Urothelium cell line (cell line): ENCODE data around the gene RAPH1.

Source experiments
- DNase-seq: peaks from one replicate; pipeline ENCODE4 v3.0.0; 2011; ENCODE audit warnings: low spot score, mixed read lengths
- FAIRE-seq: peaks from 2 replicates; lab custom pipeline; 2011; peaks lifted over from hg19 to GRCh38; lab: Jason Lieb, UNC

The RAPH1 gene

DNA sequence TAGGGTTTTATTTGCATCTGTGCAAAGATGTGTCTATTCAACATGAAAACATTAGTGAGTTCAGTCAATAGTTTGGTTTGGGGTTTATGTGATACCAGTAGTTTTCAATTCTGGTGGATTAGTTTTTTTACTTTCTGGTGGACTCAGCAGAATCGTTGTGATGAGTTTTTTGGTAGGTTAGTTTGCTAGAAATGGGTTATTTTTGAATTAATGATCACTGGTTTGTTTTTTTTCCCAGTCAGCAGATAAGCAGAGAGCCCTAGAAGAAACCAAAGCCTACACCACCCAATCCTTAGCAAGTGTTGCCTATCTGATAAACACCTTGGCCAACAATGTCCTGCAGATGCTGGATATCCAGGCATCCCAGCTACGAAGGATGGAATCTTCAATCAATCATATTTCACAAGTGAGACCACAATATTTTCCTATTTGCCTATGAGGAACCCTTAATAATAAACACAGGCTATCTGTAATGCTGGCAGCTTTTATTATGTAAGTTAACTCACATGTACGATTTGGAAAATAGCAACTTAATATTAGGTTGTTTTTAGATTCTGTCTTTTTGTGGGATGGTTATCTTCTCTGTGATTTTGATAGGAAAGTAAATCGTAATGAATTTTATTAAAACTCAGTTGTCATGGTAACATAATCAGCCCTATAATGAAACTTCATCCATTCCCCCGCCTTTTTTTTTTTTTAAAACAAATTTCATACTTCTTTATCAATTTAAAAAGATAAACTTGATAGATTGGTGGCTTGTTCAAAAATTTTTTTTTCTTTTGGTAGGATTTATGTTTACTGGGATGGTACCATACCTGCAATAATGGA is 168.2 kb downstream of the RAPH1 start:
- FAIRE-seq, result no peak
- no peak for DNase-seq

DNA sequence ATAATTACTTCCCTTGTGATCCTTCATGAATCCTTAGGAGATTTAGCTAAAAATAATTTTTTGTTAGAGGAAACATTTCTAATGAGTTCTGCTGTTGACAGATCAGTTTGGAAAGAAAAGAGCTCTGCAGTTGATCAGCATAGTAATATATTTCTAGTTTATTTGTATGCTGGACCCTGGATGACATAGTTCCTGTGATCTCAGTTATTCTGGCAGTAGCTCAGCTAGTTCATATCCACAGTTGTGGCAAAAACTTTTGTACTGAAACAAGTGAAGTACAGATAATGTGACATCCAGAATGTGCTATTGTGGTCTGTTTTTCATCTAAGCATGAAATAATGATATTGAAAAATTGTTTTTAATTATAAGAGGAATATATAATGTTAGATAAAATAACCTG is 173.2 kb downstream of the RAPH1 start:
- FAIRE-seq, result no peak
- no peak for DNase-seq

DNA sequence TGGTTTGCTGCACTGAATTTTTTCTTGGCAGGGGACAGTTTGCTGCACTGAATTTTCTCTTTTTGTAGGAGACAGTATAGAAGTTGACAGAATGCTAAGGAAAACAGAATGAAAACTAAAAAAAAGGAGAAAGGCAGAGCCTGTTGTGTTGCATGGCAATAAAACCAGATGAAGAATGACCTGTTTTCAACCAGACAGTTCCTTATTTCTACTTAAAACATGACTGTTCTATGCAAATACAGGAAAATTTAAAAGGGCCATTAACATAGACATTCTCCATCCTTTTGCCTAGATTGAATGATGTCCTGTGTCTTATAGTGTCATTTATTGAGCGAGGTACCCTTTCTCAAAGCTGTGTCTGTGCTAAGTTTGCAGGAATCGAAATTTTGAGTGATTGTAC is 173.6 kb downstream of the RAPH1 start:
- DNase-seq, result no peak
- FAIRE-seq, result no peak

DNA sequence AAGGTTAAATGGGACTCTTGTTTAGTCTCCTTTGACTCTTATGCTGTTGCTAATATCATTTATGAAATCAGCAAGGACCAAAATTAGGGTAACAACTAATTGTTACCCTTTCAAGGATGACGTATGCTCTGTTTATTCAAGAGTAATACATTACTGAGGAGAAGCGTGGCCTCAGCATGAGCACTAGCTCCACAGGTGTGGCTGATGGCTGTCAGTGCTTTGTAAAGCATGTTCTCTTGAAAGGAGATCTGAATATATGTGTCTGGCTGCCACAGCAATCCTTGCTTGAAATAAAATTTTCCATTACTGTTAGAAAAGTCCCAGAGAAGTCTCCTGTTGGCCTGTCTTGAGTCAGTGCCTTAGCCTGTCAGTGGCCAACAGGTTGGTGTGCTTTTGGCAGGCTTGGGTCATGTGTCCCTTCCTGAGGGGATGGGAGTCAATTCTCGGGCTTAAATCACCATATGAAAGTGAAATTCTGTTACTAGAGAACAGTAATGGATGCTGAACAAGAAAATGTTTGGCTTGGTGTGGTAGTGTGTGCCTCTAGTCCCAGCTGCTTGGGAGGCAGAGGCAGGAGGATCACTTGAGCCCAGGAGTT is 174.2 kb downstream of the RAPH1 start:
- no peak for DNase-seq
- FAIRE-seq, result no peak

DNA sequence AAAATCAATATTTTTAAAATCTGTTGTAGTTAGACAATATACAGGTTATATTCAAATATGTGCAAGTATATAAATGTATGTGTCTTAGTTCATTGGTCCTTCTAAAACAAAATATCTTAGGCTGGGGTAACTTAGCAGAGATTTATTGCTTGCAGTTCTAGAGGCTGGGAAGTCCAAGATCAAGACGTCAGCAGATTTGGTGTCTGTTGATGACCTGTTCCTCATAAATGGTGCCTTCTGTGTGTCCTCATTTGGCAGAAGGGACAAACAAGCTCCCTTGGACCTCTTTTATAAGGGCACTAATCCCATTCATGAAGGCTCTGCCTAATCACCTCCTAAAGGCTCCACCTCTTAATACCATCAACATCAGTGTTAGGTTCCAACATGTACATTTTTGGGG is 175.7 kb downstream of the RAPH1 start:
- FAIRE-seq, result no peak
- DNase-seq, result no peak

DNA sequence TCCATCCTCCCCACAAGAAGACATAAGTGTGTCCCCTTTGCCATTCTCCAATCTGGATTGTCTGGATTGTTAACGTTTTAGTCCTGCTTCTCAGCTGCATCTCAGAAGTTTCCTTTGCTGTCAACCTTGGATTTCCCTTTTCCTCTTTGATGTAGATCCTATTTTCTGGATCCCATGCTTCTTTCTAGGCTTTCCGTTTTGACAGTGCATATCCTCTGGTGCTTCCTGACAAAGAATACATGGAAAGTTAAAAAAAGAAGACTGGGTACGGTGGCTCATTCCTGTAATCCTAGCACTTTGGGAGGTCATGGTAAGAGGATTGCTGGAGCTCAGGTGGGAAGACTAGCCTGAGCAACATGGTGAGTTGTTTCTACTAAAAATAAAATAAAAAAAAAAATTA is 180.1 kb downstream of the RAPH1 start:
- DNase-seq (no peak), FAIRE-seq (no peak)

DNA sequence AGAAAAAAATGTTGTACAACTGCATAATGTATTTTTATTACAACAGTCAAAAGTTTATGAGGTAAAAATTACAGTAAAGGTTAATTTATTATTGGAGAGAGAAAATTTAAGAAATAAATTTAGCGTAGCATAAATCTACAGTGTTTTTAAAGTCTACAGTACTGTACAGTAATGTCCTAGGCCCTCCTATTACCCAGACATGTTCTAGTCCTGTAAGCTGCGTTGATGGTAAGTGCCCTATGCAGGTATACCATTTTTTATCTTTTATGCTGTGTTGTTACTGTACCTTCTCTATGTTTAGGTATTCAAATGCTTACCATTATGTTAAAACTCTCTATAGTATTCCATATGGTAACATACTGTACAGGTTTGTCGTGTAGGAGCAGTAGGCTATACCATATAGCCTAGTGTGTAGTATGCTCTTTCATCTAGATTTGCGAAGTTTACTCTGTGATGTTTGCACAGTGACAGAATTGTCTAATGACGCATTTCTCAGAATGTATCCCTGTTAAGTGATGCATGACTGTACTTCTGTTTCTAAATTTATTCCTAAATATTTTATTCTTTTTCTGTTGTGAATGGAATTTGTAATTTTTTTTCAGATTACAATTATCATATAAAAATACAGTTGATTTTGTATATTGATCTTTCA is 182.4 kb downstream of the RAPH1 start:
- no peak for FAIRE-seq
- DNase-seq, result no peak

DNA sequence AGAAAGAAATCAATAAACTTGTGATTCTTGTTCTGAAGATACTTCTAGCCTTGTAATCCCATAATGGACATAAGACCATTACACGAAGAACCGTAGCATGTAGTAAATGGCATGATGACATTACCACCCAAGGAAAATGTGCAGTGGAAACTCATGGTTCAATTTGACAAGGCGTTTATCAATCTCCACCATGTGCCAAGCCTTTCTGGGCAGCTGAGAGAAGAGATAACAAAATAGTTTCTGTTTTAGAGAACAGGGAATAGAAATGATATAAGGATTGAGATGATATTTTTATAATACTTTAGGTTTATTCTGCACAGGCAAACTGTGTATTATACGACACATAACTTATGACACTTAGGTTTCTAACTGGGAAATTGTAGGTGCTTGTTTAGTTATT is 187.7 kb downstream of the RAPH1 start:
- DNase-seq (no peak), FAIRE-seq (no peak)

DNA sequence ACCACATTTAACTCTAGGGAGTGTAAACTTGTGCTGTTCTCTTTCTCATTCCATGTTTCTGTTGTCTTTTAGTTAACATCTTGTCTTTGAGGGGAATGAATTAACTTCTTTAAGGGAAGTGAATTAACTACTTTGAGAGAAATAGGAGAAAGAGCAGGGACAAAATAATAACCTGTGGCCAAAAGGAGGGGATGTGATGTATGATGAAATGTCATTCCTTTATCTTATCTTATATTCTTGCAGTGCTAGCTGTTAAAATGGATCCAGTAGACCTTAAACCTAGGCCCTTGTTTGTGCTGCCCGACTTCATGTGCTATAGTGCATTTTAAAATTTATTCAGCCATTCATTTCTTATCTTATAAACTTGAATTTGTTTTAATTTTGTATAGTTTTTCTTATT is 188.5 kb downstream of the RAPH1 start:
- FAIRE-seq (no peak), DNase-seq (no peak)

DNA sequence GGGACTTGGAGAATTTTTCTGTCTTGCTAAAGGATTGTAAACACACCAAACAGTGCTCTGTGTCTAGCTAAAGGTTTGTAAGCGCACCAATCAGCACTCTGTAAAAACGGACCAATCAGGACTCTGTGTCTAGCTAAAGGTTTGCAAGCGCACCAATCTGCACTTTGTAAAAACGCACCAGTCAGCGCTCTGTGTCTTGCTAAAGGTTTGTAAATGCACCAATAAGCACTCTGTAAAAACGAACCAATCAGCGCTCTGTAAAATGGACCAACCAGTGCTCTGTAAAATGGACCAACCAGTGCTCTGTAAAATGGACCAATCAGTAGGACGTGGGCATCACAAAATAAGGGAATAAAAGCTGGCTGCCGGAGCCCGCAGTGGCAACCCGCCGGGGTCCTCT is 190.4 kb downstream of the RAPH1 start:
- DNase-seq (no peak), FAIRE-seq (no peak)
